HG03565 (cell line): ENCODE results near the gene SMG9.

Experiments used
- ATAC-seq: cut with Tn5 transposase; IDR thresholded peaks from one replicate; pipeline ENCODE4 v1.9.1; 2021; ENCODE audit warnings: mild to moderate bottlenecking, moderate library complexity; ENCODE audit not compliant: unreplicated experiment

The SMG9 gene

DNA sequence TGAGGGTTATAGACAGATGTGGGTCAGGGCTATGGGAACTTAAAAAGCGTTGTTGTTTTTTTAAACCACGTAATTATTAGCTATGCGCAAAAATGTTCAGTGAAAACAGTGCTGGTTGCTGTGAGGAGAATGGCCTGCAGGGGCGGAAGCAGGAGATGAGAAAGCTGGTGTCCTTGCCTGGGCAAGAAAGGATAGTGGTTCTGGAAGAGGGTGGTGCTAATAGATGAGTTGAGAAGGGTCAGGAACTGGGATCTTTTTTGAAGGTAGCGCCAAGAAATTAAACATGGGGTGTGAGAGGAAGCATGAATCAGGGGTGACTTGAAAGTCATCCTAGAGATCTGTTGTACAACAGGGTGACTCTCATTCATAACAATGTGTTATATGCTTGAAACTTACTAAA lies 4.8 kb upstream of the SMG9 start:
- no peak for ATAC-seq

DNA sequence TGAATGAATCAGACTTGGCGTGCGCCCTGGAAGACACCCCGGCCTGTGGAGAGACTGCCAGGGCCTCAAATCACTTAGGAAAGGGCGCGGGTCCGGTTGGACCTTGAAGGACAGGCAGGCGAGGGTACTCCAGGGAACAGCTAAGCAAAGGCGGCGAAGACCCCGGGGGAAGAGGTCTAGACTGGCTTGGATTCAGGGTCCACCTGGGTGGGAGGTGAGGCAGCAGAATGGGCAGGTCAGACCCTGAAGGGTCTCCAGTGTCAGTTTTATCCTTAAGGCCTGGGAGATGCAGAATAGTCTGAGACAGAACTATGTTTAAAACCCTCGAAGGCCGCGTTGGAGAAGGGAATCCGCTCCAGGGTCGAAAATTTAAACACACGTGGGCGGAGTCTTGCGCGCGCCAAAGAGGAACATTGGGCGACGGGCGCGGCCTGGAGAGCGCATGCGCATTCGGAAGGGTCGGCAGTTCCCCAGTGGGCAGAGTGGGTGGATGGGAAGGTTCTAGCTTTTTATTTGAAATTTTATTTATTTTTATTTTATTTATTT lies 567 bp upstream of the SMG9 start:
- ATAC-seq: no peak

GRCh38 chr19:43754253-43754502 lies 584 bp downstream of the SMG9 start:
- ATAC-seq: no peak

DNA sequence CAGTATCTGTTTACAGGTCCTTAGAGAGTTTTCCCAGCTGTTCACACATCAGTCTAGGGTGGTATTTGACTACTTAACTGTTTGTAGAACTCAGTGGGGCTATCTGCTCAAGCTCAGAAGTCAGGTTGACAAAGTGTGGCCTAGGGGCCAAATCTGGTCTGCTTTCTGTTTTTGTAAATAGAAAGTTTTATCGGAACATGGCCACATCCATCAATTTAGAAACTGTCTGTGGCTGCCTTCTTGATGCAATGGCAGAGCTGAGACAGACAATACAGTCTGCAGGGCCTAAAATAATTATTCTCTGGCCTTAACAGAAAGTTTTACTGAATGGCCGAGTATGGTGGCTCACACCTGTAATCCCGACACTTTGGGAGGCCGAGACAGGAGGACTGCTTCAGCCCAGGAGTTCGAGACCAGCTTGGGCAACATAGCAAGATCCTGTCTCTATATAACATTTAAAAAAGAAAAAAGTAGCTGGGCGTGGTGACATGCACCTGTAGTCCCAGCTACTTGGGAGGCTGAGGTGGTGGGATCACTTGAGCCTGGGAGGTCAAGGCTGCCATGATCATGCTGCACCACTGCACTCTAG lies 2.4 kb downstream of the SMG9 start:
- ATAC-seq: no peak

GRCh38 chr19:43751466-43752220 lies 3.1 kb downstream of the SMG9 start:
- ATAC-seq: no peak

DNA sequence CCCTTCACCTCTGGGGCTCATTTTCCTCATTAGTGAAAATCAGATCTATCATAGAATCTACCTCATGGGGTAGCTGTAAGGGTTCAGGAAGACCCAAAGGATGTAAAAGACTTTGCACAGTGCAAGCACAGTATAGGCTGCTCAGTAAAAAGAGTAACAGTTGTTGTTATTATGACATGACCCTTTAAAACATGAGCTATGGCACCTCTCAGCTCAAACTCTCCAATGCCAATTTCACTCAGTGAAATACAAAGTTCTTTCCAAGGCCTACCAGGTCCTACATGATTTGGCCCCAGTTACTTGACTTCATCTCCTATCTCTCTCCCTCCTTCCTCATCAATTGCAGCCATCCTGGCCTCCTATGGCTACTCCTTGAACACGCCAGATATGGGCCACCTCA lies 4.9 kb downstream of the SMG9 start:
- ATAC-seq: no peak

- ATAC-seq: no peak
Observed at GRCh38 chr19:43749152-43749551, 5.6 kb downstream of the SMG9 start.

DNA sequence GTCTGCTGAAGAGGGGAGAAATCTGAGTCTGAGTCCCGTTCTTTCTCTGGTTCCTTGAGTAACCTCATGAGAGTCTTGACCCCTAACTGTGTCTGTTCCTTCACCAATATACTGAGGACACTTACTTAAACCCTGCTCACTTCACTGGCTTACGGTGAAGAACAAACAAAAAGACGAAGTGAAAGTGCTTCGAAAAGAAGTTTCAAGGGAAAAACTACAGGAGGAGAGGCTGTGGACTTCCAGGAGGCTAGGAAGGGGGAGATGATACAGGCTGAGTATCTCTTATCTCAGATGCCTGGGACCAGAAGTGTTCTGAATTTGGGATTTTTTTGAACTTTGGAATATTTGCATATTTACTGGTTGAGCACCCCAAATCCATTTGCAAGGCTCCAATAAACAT lies 6.1 kb downstream of the SMG9 start:
- no peak for ATAC-seq

DNA sequence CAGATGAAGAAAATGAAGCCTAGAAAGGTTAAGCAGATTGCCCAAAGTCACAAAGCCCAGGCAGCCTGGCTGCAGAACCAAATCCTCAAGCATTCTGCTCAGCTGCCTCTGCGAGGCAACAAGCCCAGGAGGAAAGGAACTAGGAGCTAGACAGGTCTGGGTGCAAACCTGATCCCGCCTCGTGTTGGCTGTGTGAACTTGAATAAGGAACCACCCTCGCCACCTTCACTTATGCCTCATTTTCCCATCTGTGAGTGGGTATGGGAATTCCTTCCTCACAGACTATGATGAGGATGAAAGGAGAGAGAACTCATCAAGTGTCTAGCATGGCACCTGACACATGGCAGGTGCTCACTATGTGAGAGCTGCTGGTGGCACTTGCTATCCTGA lies 6.6 kb downstream of the SMG9 start:
- ATAC-seq: no peak

DNA sequence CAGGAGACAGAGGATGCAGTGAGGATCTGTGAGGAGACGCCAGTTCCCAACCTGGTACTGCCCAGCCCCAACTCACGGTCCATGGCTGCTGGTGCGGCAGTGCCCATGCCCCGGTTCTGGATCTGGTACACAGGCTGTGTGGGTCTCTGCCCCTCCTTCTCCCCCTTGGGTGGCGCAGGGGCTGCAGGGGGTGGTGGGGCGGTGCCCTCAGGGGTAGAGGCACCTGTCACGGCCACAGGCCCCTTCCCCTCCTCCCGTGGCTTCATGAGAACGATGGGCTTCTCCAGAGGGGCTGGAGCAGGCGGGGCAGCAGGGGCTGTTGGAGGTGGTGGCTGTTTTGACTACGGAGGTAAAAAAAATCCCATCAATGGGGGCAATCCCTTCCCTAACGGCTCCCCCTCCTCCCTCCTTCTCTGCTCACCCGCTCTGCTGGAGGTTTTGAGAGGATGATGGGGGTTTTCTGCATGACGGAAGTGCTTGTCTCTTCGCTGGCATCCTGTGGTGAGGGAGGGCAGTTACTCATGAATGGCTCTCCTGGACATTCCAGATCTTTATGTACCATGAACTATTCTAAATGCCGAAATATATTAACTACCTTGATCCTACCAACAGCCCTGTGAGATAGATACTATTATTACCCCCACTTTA lies 7.1 kb downstream of the SMG9 start:
- no peak for ATAC-seq

GRCh38 chr19:43743059-43743458 lies 11.7 kb downstream of the SMG9 start:
- no peak for ATAC-seq

DNA sequence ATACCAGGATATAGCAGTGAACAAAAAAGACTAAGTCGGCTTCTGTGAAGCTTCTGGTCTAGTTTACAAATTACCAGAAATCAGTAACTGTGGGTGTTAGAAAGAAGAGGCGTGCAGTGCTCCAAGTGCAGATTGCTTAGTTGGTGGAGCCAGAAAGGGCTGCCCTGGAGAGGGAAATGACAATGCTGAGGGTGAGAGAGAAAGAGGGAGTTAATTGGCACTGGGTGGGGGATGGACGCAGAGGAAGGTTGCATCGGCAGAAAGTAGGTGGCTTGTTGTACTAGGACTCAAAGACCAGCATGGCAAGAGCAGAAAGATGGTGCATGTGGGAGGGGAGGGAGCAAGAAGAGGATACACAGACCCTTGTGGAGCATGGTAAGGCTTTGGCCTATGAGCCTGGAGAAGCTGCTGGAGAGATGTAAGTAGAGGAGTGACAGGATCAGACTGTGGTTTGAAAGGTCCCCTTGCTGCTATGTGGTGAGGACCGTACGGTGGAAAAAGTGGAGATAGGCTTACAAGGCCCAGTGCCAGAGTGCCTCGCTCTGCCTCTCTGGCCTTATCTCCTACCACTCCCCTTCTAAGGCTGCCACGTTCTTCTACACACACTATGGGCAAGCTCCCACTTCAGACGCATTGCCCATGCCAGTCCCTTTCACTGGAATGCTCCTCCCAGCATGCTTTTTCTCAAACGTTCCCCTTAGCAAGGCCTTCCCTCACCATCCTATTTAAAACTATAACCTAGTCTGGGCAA lies 13.5 kb downstream of the SMG9 start:
- ATAC-seq: no peak

DNA sequence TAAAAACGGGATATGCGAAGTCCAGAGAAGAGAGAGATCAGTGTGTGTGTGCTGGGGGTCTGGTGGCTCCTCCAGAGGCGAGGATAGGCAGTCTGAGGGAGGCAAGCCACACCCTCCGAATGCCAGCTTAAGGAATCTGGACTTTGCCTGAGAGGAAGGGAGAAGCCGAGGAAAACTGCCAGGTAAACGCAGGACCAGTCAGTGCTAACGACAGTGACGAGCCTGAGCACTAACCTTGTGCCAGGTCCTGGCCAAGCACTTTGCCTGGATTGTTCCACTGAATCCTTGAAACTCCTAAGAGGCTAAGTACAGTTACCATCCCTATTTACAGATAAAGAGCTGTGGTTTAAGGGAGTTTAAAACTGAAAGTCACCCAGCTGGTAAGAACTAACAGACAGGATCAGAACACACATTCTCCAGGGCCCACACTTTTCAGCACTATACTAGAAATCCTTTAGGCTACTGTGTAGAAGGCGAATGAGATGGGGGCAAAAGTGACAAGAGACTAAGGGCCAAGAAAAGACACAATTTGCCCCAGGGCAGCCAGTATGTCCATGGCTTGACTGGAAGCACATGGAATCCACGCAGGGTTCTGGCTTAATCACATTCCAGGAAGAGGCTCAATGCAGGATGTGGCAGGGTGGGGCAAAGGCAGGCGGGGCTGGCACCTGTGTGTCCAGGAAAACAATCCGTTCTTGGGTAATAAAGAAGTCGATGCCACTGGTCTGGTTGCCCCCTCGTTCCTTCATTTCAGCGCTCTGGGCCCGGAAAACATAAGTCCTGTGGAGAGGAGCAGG lies 15.1 kb downstream of the SMG9 start:
- no peak for ATAC-seq

GRCh38 chr19:43738780-43739211 lies 16.0 kb downstream of the SMG9 start:
- ATAC-seq: no peak

GRCh38 chr19:43735957-43736356 lies 18.8 kb downstream of the SMG9 start:
- no peak for ATAC-seq

GRCh38 chr19:43735013-43735412 lies 19.7 kb downstream of the SMG9 start:
- no peak for ATAC-seq

GRCh38 chr19:43731846-43732245 lies 22.9 kb downstream of the SMG9 start:
- ATAC-seq: no peak

DNA sequence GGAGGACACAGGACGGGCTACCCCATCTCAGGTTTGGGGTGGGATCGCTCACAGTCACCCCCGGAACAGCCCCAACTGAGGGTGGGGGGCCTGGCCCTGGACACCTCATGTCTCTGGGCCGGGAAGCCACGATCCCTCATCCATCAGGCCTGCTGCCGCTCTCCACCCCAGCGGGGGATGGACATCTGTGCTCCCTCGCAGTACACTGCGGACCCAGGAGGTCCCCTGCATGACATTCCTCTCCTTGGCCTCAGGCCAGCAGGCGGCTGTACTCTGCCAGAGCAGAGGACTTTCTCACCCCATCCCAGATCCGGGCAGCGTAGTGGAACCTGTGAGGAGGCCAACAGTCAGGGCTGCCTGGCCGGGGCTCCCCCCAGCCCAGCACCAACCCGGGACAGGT lies 23.4 kb downstream of the SMG9 start:
- ATAC-seq: no peak

- no peak for ATAC-seq
Observed at GRCh38 chr19:43729919-43730318, 24.8 kb downstream of the SMG9 start.

DNA sequence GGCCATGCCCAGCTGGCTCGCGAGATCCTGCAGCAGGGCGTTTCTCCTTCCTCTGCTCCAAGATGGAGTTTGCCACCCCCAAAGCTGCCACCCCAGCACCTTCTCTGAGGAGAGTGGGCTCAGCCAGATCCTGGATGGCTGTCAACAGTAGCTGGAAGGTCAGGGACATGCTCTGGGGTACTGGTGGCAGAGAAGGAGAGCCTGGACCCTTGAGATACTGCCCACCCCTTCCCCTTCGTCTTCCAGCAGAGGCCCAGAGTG lies 27.2 kb downstream of the SMG9 start:
- no peak for ATAC-seq
